ENCODE measurements around the gene MERTK.
"Not testable (repeated sequence)": the region's sequence is repeated elsewhere in the genome, so short reads cannot be mapped to it uniquely, and the experiment has no call there.

MERTK gene

GRCh38 chr2:112065966-112066365, 167.6 kb downstream of the MERTK start:
- Histone ChIP-seq H4K20me1 (ENCODE audit: insufficient read depth, low read length, poor library complexity, severe bottlenecking) (no peaks in the 10 kb centered on the region), H3K9me3 (ENCODE audit: insufficient read depth, low read depth, low read length) (no peaks in the 10 kb centered on the region), H3K79me2 (ENCODE audit: insufficient read depth, low read length) (no peaks in the 10 kb centered on the region), H3K9me2 (replicated peaks; ENCODE audit: low read depth, low read length) (no peaks in the 10 kb centered on the region), H3K27me3 (ENCODE audit: insufficient read depth, low read length, poor library complexity, severe bottlenecking) (no peaks in the 10 kb centered on the region), H3K4me3 (ENCODE audit: low read length, poor library complexity, severe bottlenecking) (no peak overlapping the region), H3K4me2 (ENCODE audit: low read depth, low read length, poor library complexity, severe bottlenecking) (no peak overlapping the region), H3K36me3 (ENCODE audit: insufficient read depth, low read length) (peaks cover 23% of the 10 kb centered on the region), H3F3A (ENCODE audit: low read depth) (no peaks in the 10 kb centered on the region), H2AFZ (ENCODE audit: low read length) (no peak overlapping the region), H3K9ac (ENCODE audit: low read depth, low read length, poor library complexity, severe bottlenecking) (no peak overlapping the region), H3K4me1 (ENCODE audit: insufficient read depth, low read length, poor library complexity, severe bottlenecking) (no peaks in the 10 kb centered on the region)
- TF ChIP-seq CTCF (conservative IDR thresholded peaks at IDR 0.05; ENCODE audit: low read length): no peak
- no peak for TF ChIP-seq EZH2phosphoT487 (IDR thresholded peaks at IDR 0.05; ENCODE audit: borderline replicate concordance)

GRCh38 chr2:112069794-112070193, 171.4 kb downstream of the MERTK start:
- H3K27me3 ChIP-seq (ENCODE audit: insufficient read depth, low read length, poor library complexity, severe bottlenecking); H3K4me1 ChIP-seq (ENCODE audit: insufficient read depth, low read length, poor library complexity, severe bottlenecking); H3K4me3 ChIP-seq (ENCODE audit: low read length, poor library complexity, severe bottlenecking); H3K9ac ChIP-seq (ENCODE audit: low read depth, low read length, poor library complexity, severe bottlenecking); H2AFZ ChIP-seq (ENCODE audit: low read length); H3K4me2 ChIP-seq (ENCODE audit: low read depth, low read length, poor library complexity, severe bottlenecking); H3K9me2 ChIP-seq (replicated peaks; ENCODE audit: low read depth, low read length); H3K9me3 ChIP-seq (ENCODE audit: insufficient read depth, low read depth, low read length); H4K20me1 ChIP-seq (ENCODE audit: insufficient read depth, low read length, poor library complexity, severe bottlenecking); H3F3A ChIP-seq (ENCODE audit: low read depth): not testable (repeated sequence)
- H3K79me2 ChIP-seq (ENCODE audit: insufficient read depth, low read length): peaks cover 11% of the 10 kb centered on the region; the same call in 1 of the 2 replicates
- H3K36me3 ChIP-seq (ENCODE audit: insufficient read depth, low read length): peaks cover 42% of the 10 kb centered on the region

GRCh38 chr2:112073875-112074274, 175.5 kb downstream of the MERTK start:
- Histone ChIP-seq H2AFZ (ENCODE audit: low read length) (no peak overlapping the region), H3K9me2 (replicated peaks; ENCODE audit: low read depth, low read length) (no peaks in the 10 kb centered on the region), H3K9me3 (ENCODE audit: insufficient read depth, low read depth, low read length) (no peaks in the 10 kb centered on the region; the same call in 1 of the 2 replicates), H3K27me3 (ENCODE audit: insufficient read depth, low read length, poor library complexity, severe bottlenecking) (no peaks in the 10 kb centered on the region), H3F3A (ENCODE audit: low read depth) (no peaks in the 10 kb centered on the region), H3K4me2 (ENCODE audit: low read depth, low read length, poor library complexity, severe bottlenecking) (no peak overlapping the region), H4K20me1 (ENCODE audit: insufficient read depth, low read length, poor library complexity, severe bottlenecking) (no peaks in the 10 kb centered on the region), H3K36me3 (ENCODE audit: insufficient read depth, low read length) (peaks cover 58% of the 10 kb centered on the region), H3K9ac (ENCODE audit: low read depth, low read length, poor library complexity, severe bottlenecking) (no peak overlapping the region), H3K4me1 (ENCODE audit: insufficient read depth, low read length, poor library complexity, severe bottlenecking) (no peaks in the 10 kb centered on the region), H3K4me3 (ENCODE audit: low read length, poor library complexity, severe bottlenecking) (no peak overlapping the region), H3K79me2 (ENCODE audit: insufficient read depth, low read length) (peaks cover 11% of the 10 kb centered on the region; the same call in 1 of the 2 replicates)
- no peak for TF ChIP-seq CTCF (conservative IDR thresholded peaks at IDR 0.05; ENCODE audit: low read length)
- TF ChIP-seq EZH2phosphoT487 (IDR thresholded peaks at IDR 0.05; ENCODE audit: borderline replicate concordance): no peak

- TF ChIP-seq EZH2phosphoT487 (IDR thresholded peaks at IDR 0.05; ENCODE audit: borderline replicate concordance) (no peak), CTCF (conservative IDR thresholded peaks at IDR 0.05; ENCODE audit: low read length) (no peak)
- H3F3A ChIP-seq (ENCODE audit: low read depth): no peaks in the 10 kb centered on the region
- peaks cover 59% of the 10 kb centered on the region for H3K36me3 ChIP-seq (ENCODE audit: insufficient read depth, low read length)
- no peaks in the 10 kb centered on the region for H4K20me1 ChIP-seq (ENCODE audit: insufficient read depth, low read length, poor library complexity, severe bottlenecking)
- H3K4me1 ChIP-seq (ENCODE audit: insufficient read depth, low read length, poor library complexity, severe bottlenecking): no peaks in the 10 kb centered on the region
- H3K79me2 ChIP-seq (ENCODE audit: insufficient read depth, low read length): peaks cover 11% of the 10 kb centered on the region; the same call in 1 of the 2 replicates
- H3K27me3 ChIP-seq (ENCODE audit: insufficient read depth, low read length, poor library complexity, severe bottlenecking): no peaks in the 10 kb centered on the region
- H3K9ac ChIP-seq (ENCODE audit: low read depth, low read length, poor library complexity, severe bottlenecking): no peak overlapping the region
- no peak overlapping the region for H3K4me3 ChIP-seq (ENCODE audit: low read length, poor library complexity, severe bottlenecking)
- no peaks in the 10 kb centered on the region; the same call in 1 of the 2 replicates for H3K9me3 ChIP-seq (ENCODE audit: insufficient read depth, low read depth, low read length)
- no peaks in the 10 kb centered on the region for H3K9me2 ChIP-seq (replicated peaks; ENCODE audit: low read depth, low read length)
- H2AFZ ChIP-seq (ENCODE audit: low read length): no peak overlapping the region
- no peak overlapping the region for H3K4me2 ChIP-seq (ENCODE audit: low read depth, low read length, poor library complexity, severe bottlenecking)
Measured at GRCh38 chr2:112074506-112074905, 176.1 kb downstream of the MERTK start.

Data from Loucy (cell line).